ENCODE results near the gene TMEM45B. TPM values are rescaled to one million over a fixed set of nuclear protein-coding genes. Genes with fewer than 3 reads are reported as not detected.

Gene TMEM45B
- total and polyA plus RNA-seq, 7 donors = 0.05 to 0.09 TPM; not detected in 5

- ATAC-seq (no peak), DNase-seq (no peak)
- H3K36me3 ChIP-seq (ENCODE audit: insufficient read depth in 1 of 2, low read depth in 1 of 2) = peaks cover 37 to 100% of the 10 kb centered on the region in 2 donors
- WGBS, 3 donors = 93 to 95% (median 95%) methylated on average over 8 of the region's 8 CpGs
- H3K27ac ChIP-seq = no peak overlapping the region
- no peaks in the 10 kb centered on the region for H3K4me1 ChIP-seq
- H3K4me3 ChIP-seq = no peak overlapping the region
- TF ChIP-seq, protein P1, sequence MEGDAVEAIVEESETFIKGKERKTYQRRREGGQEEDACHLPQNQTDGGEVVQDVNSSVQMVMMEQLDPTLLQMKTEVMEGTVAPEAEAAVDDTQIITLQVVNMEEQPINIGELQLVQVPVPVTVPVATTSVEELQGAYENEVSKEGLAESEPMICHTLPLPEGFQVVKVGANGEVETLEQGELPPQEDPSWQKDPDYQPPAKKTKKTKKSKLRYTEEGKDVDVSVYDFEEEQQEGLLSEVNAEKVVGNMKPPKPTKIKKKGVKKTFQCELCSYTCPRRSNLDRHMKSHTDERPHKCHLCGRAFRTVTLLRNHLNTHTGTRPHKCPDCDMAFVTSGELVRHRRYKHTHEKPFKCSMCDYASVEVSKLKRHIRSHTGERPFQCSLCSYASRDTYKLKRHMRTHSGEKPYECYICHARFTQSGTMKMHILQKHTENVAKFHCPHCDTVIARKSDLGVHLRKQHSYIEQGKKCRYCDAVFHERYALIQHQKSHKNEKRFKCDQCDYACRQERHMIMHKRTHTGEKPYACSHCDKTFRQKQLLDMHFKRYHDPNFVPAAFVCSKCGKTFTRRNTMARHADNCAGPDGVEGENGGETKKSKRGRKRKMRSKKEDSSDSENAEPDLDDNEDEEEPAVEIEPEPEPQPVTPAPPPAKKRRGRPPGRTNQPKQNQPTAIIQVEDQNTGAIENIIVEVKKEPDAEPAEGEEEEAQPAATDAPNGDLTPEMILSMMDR (IDR thresholded peaks at IDR 0.05) = no peak
- no peaks in the 10 kb centered on the region for H3K9me3 ChIP-seq
- H3K27me3 ChIP-seq (ENCODE audit: insufficient read depth in 3 of 3, low read length in 2 of 3) = no peaks in the 10 kb centered on the region
- intact Hi-C loops (cut with DNase I) = no loop called here
Measured at GRCh38 chr11:129884581-129884980, 68.9 kb downstream of the TMEM45B start.

DNA sequence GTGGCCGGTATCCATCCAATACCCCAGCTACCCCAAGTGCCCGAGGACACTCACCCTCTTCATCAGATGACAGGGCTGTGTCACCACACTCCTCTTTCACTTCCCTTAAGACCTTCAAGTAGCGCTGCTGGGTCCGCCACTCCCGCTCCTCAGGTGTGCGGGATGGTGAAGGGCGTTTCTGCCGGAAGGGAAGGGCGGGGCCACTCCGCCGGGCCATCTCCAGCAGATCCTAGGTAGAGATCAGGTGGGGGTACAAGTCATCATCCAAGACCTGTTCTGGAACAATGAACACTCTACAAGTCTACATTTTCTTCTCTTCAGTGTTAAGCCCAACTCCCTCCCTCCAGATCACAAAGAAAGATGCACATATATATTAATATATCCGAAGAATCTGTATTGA lies 69.7 kb downstream of the TMEM45B start:
- H3K27ac ChIP-seq = no peak overlapping the region
- no peaks in the 10 kb centered on the region for H3K4me1 ChIP-seq
- TF ChIP-seq, protein P1 (IDR thresholded peaks at IDR 0.05) = no peak
- WGBS, 3 donors = 98% methylated on average over 12 of the region's 12 CpGs
- H3K4me3 ChIP-seq = no peak overlapping the region
- DNase-seq = no peak
- H3K27me3 ChIP-seq (ENCODE audit: insufficient read depth in 3 of 3, low read length in 2 of 3) = no peaks in the 10 kb centered on the region
- H3K36me3 ChIP-seq (ENCODE audit: insufficient read depth in 1 of 2, low read depth in 1 of 2) = peaks cover 41 to 98% of the 10 kb centered on the region in 2 donors
- intact Hi-C loops (cut with DNase I) = no loop called here
- no peak for ATAC-seq
- no peaks in the 10 kb centered on the region for H3K9me3 ChIP-seq

DNA sequence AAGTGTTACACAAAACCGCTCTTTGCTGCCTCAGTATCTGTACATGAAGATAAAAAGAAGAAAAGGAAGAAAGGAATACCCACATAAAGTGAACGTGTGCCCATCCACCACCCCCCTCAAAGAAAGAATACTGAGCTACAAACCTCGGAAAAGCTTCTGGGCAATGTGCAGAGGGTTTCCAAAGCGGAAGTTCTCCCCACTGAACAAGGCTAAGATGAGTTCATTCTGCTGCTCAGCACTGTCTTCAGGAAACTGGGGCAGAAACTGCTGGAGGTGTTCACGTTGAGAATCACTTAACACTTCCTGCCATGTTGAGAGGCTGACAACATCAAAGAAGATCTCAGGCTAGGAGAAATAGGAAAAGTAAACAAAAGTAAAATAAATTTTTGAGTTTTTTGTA lies 72.8 kb downstream of the TMEM45B start:
- Histone ChIP-seq H3K27me3 (ENCODE audit: insufficient read depth in 3 of 3, low read length in 2 of 3) (no peaks in the 10 kb centered on the region), H3K4me3 (no peak overlapping the region), H3K4me1 (no peaks in the 10 kb centered on the region), H3K27ac (no peak overlapping the region), H3K9me3 (no peaks in the 10 kb centered on the region), H3K36me3 (ENCODE audit: insufficient read depth in 1 of 2, low read depth in 1 of 2) (peaks cover 33 to 93% of the 10 kb centered on the region in 2 donors)
- DNase-seq (no peak), ATAC-seq (no peak)
- WGBS, 3 donors = 84 to 89% (median 85%) methylated on average over 5 of the region's 5 CpGs
- intact Hi-C loops (cut with DNase I) = no loop called here
- TF ChIP-seq, protein P1 (IDR thresholded peaks at IDR 0.05) = no peak

GRCh38 chr11:129894278-129895125 lies 78.9 kb downstream of the TMEM45B start:
- Histone ChIP-seq H3K4me1 (peaks cover 13% of the 10 kb centered on the region), H3K27ac (peak overlapping the region; percentile 88), H3K4me3 (peak overlapping the region; percentile 98), H3K27me3 (ENCODE audit: insufficient read depth in 3 of 3, low read length in 2 of 3) (no peaks in the 10 kb centered on the region), H3K9me3 (no peaks in the 10 kb centered on the region), H3K36me3 (ENCODE audit: insufficient read depth in 1 of 2, low read depth in 1 of 2) (peaks cover 11 to 38% of the 10 kb centered on the region in 2 donors)
- DNase-seq = no peak
- ATAC-seq = peak; percentile 10 to 45 (median 24)
- WGBS, 3 donors = 22 to 26% (median 25%) methylated on average over 13 of the region's 13 CpGs
- intact Hi-C loops (cut with DNase I) = no loop called here
- TF ChIP-seq, protein P1 (IDR thresholded peaks at IDR 0.05) = no peak

Measured in psoas muscle (tissue), 8 donors.